Activated CD8-positive, alpha-beta memory T cell treated with anti-CD3 and anti-CD28 coated beads for 48 hours (primary cell): ENCODE data around the gene SEMA5B.

Source experiments
- DNase-seq, 3 experiments: peaks; one replicate each; pipeline ENCODE4 v3.0.0-alpha.2; 2020; ENCODE audit warnings: low read depth in 2 of 3, low spot score in 2 of 3

Gene SEMA5B

GRCh38 chr3:122945230-122945629, 82.3 kb downstream of the SEMA5B start:
- no peak for DNase-seq

- no peak for DNase-seq
These were observed 82.8 kb downstream of the SEMA5B start for GRCh38 chr3:122944671-122945161.

- DNase-seq, result no peak
These were observed 83.8 kb downstream of the SEMA5B start for GRCh38 chr3:122943828-122944190.

DNA sequence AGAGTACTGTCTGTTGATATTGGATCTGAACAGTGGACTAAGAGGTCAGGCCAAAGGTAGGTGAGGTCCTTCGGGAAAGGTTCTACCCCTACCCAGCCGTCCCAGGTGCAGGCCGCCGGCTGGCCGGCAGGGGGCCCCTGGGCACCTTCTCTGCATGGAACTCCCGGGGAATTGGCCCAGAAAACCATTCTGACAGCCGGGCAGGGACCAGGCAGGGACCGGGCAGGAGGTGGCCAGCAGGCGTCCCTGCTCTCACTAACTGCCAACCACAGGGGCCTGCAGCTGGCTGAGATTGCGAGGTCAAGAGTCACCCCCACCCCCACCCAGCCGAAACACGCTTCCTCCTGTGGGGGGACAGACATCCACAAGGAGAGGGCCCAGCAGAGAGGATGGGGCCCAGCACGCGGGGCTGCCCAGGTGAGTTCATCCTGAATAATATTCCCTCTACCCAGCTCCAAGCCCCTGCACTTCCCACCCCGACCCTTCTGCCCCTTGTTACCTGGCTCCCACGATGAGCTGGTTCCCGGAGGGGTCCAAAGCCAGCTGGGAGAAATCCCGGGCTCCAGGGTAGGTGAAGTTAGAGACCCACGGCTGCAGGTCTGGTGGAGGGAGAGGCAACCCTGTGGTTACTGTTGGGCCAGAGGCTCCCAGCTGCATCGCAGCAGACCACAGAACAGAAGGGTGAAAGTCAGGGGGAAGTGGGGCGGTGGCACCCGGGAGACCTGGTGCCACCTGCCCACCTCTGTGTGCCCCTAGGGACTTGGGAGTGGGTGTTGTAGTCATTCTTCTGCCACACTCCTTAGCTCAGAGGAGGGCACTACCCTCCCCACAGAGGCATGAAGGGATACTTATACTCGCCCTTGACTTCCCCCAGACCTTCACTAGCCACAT, 84.4 kb downstream of the SEMA5B start:
- DNase-seq, result peak in 2 of 3 experiments; percentile 5 to 14

GRCh38 chr3:122942239-122942638, 85.3 kb downstream of the SEMA5B start:
- DNase-seq, result no peak

DNA sequence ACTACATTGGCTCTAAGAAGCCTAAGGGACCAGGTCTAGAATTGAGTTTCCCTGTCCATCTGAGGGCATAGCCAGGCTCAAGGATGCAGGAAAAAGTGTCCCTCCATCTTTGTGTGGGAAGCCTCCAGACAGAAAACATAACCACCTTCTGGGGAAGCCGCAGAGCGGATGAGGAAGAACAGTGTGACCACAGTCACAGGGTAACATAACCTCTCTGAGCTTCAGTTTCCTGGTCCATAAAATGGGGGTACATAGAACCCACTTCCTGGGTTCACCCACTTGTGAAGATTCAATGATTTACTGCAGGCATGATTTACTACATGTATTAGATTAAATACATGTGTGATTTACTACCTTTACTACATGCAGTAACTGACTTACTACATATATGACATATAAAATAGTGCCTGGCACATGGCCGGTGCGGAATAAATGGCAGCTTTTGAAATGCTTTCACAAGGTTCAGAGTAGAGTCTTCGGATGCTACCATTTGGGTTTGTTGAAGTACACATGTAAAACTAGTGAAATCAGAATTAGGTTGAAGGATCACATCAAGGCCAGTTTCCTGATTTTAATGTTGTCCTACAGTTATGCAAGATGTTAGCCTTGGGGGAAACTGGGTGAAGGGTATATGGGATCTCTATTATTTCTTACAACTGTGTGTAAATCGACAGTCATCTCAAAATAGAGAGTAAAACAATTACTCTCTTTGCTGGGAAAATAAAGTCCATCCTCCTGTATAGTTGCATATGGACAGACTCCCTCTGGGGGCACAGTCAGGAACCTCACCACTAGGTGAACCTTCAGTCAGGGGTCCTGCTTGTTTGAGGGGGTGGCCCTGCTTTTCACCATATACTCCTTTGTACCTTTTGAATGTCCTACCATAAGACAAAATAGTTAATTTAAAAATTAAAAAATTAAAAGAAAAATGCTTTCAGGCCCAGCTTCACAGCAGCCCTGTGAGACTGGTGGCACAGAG, 86.0 kb downstream of the SEMA5B start:
- DNase-seq, result no peak

GRCh38 chr3:122940628-122941086, 86.9 kb downstream of the SEMA5B start:
- DNase-seq, result no peak

- DNase-seq, result no peak
These were observed 88.7 kb downstream of the SEMA5B start for GRCh38 chr3:122938783-122939425.

DNA sequence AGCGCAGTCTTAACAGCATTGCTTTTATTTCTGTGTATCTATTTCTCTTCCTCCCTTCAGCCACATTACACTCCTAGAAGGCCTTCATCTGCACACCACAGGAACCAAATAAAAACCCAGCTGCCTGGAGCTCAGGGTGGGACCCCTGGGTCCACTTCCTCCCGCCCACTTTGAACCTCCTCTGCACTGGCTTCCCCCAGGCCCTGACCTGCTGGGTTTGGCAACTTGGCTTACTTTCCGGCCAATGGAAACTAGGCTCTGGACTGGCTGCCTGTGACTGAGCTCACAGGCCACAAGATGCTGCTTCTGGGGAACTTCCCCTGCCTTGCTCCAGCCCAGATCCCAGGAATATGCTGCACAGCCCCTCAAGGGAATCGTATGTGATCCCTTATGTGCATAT, 89.8 kb downstream of the SEMA5B start:
- DNase-seq, result no peak

- no peak for DNase-seq
These were observed 90.6 kb downstream of the SEMA5B start for GRCh38 chr3:122936986-122937385.

DNA sequence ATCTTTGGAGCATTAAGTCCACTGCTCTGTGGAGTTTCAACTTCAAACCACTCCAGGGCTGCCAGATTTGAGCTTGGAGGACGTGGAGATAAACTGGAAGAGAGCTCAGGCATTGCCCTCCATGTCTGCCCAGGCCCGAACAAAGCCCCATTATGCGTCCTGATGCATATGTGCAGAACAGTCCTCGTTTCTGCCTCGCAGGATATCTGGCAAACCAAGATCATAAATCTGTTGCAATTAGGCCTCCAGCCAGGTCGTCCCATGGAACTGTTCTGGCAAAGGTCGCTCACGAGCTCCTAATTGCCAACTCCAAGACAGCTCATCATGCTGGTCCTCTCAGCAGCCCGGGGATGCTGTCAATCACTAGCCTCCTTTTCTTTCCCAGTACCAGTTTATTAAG, 91.2 kb downstream of the SEMA5B start:
- DNase-seq, result no peak

DNA sequence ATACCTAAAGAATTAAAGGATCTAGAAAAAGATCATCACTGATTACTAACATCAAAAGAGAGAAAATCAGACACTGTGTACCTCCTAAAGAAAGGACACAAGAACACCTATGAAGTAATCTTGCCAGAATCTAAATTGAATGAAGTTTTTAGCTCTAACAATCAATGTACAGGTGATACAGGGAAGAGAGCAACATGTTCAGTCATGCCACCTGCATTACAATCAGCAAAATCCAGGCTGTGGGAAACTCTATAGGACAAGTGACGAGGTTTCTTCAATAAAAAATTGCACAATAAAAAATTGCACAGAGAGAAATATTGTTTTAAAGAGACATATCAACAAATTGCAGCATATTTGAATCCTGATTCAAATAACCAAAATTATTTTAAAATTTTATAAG, 93.3 kb downstream of the SEMA5B start:
- DNase-seq, result no peak

GRCh38 chr3:122932251-122932967, 95.2 kb downstream of the SEMA5B start:
- DNase-seq, result no peak

GRCh38 chr3:122931636-122932035, 95.9 kb downstream of the SEMA5B start:
- no peak for DNase-seq

DNA sequence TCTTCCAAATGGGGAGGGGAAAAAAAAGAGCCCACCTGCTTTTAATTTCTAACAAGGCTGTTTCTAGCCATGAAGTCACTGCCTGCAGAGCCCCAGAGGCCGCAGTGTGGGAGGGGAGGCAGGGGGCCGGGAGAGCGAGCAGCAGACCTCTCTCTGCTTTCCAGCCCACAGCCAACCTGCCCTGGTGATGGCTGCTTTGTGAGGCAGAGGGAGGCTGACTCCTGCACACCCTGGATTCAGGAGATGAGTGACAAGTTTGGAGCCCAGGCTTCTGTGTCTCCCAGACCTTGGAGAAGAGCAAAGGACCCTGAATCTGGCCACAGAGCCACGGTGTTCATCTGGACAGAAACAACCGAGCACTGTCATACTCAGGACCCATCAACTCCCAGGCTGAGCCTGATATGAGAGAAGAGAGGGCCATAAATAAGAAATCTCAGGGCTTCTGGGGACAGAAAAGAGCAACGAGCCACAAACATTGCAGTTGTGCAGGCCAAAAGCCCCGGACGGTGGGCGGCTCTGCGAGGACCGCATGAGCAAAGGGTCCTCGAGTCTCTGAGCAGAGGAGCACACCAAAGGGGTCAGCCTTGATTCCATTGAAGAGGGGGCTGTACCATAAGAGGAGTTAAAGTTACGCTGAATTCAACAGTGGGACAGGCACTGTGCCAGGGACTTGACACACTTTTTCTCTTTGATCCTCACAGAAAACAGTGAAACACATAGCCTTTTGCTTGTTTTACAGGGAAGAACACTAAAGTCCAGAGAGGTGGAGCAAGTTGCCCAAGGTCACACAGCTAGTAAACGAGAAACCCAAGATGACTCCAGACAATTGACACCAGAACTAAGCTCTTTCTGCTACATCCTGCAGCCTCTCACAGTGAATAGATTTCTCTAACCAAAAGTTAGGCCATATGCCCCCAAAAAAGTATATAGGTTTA, 97.2 kb downstream of the SEMA5B start:
- no peak for DNase-seq

DNA sequence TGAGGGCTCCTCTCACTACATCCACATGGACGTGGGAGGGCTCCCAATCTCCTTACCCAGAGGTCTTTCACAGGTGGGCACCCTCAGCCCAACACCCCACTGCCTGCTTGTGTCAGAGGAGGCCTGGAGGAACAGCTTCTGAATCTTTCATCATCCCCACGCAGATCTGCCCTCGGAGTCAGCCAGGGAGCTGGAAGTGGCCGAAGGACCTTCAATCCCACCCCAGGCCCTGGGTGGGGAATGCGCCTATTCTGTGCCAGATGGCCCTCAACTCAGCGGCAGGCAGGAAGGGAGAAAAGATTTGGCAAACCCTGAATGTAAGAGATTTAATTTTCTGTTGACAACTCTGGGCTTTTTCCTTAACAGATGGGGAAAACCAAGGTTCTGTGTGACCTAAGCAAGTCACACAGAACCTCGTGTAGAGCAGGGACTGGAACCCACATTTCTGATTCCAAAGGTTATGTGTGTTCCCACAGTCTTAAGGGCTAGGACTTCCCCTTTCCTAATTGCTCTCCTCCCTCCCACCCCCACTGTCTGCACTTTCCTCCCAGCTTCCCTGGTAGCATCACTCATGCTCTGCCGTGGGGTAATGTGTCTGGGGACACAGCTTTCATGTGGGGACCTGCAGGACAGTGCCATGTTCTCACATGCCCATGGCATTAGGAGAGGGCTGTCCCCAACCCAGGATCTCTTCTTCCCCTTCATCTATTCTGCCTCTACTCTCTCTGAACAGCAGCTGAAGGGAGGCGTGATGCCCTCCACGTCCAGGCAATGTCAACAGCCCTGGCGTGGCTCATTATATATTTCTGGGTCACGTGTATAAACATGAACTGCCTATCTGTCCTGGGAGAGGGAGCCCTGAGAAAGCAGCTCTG, 98.1 kb downstream of the SEMA5B start:
- DNase-seq, result no peak

GRCh38 chr3:122928396-122929187, 99.0 kb downstream of the SEMA5B start:
- no peak for DNase-seq

GRCh38 chr3:122927726-122928125, 99.8 kb downstream of the SEMA5B start:
- no peak for DNase-seq
